Bronchial smooth muscle cell (primary cell): ENCODE results near the gene CCDC112. TPM values are rescaled to one million over a fixed set of nuclear protein-coding genes. Genes with fewer than 3 reads are reported as not detected.

Experiments used
- total RNA-seq: library from RNA; depleted of rRNA; stranded (reverse); fragments of >200 nt; gene quantifications from 2 replicates; pipeline ENCODE4 v1.2.1, GENCODE V29; 2014

CCDC112 gene
- total RNA-seq: 1.8 and 6.0 TPM in 2 replicates

GRCh38 chr5:115296124-115297022, at the start of gene CCDC112:
Gene CCDC112 (minus strand): TSS chr5:115296654. CDS start chr5:115296543, 111 bp downstream.

GRCh38 chr5:115262321-115263077, 34.0 kb downstream of the CCDC112 start, which contains the start of gene PGGT1B:
Gene PGGT1B (minus strand): TSS chr5:115262877. CDS start chr5:115262851, 26 bp downstream.

Other genes starting within 250 kb of the CCDC112 start
- gene TRIM36, start 126.7 kb downstream of the CCDC112 start, total RNA-seq: 0.09 and 0.32 TPM in 2 replicates
- gene PGGT1B, start 33.8 kb downstream of the CCDC112 start, total RNA-seq: 10.7 and 15.6 TPM in 2 replicates
- gene FEM1C, start 248.1 kb upstream of the CCDC112 start, total RNA-seq: 14.9 and 17.5 TPM in 2 replicates